ENCODE results near the gene RSKR.

The RSKR gene

GRCh38 chr17:28613931-28614381 lies at the start of gene RSKR:
TSS of gene RSKR (minus strand) at chr17:28614185. CDS start at chr17:28614161, 24 bp downstream.
- peaks cover 29% of the 10 kb centered on the region for H3K36me3 ChIP-seq (replicated peaks; ENCODE audit: insufficient read depth, low read length)
- H3K27ac ChIP-seq (ENCODE audit: low read length), result no peak within 1 kb of the TSS
- TF ChIP-seq EZH2 (optimal IDR thresholded peaks at IDR 0.05; ENCODE audit: low read depth, low read length), result no peak
- no peak for TF ChIP-seq CTCF (IDR thresholded peaks at IDR 0.05; ENCODE audit: low read length)
- no peak for TF ChIP-seq EZH2phosphoT487 (IDR thresholded peaks at IDR 0.05; ENCODE audit: low read length)
- no peak within 1 kb of the TSS for H3K9ac ChIP-seq (ENCODE audit: low read length)
- no peaks in the 10 kb centered on the region for H3K79me2 ChIP-seq (ENCODE audit: low read length)
- H3K9me2 ChIP-seq (replicated peaks; ENCODE audit: insufficient read depth, low read length), result no peaks in the 10 kb centered on the region
- no peaks in the 10 kb centered on the region for H3K4me1 ChIP-seq (ENCODE audit: low read length)
- no peaks in the 10 kb centered on the region; the same call in 1 of the 2 replicates for H3F3A ChIP-seq (ENCODE audit: insufficient read depth, low read length)
- H3K4me3 ChIP-seq (ENCODE audit: low read length), result no peak within 1 kb of the TSS
- H4K20me1 ChIP-seq (ENCODE audit: insufficient read depth, low read length), result no peaks in the 10 kb centered on the region
- no peak within 1 kb of the TSS for H3K4me2 ChIP-seq (ENCODE audit: low read depth, low read length)
- H2AFZ ChIP-seq (ENCODE audit: low read length), result no peak within 1 kb of the TSS
- H3K9me3 ChIP-seq (replicated peaks; ENCODE audit: insufficient read depth, low read length), result no peaks in the 10 kb centered on the region
- no peak for DNase-seq
- H3K27me3 ChIP-seq (replicated peaks; ENCODE audit: insufficient read depth, low read length), result no peaks in the 10 kb centered on the region

- H3K27me3 ChIP-seq (replicated peaks; ENCODE audit: insufficient read depth, low read length), result no peaks in the 10 kb centered on the region
- H3K9ac ChIP-seq (ENCODE audit: low read length), result no peak overlapping the region
These were observed 49.7 kb upstream of the RSKR start for GRCh38 chr17:28663723-28664122.

GRCh38 chr17:28662527-28662829 lies 48.5 kb upstream of the RSKR start:
- peaks cover 81% of the 10 kb centered on the region for H3K79me2 ChIP-seq (ENCODE audit: low read length)
- H3F3A ChIP-seq (ENCODE audit: insufficient read depth, low read length), result peaks cover 4% of the 10 kb centered on the region; the same call in 1 of the 2 replicates
- H3K4me3 ChIP-seq (ENCODE audit: low read length), result peak overlapping the region; percentile 87
- no peaks in the 10 kb centered on the region for H3K9me2 ChIP-seq (replicated peaks; ENCODE audit: insufficient read depth, low read length)
- peak overlapping the region; percentile 76 for H3K4me2 ChIP-seq (ENCODE audit: low read depth, low read length)
- H3K9me3 ChIP-seq (replicated peaks; ENCODE audit: insufficient read depth, low read length), result no peaks in the 10 kb centered on the region
- H3K9ac ChIP-seq (ENCODE audit: low read length), result peak overlapping the region; percentile 96
- H3K4me1 ChIP-seq (ENCODE audit: low read length), result peaks cover 11% of the 10 kb centered on the region
- peak overlapping the region; percentile 97 for H3K27ac ChIP-seq (ENCODE audit: low read length)
- TF ChIP-seq EZH2phosphoT487 (IDR thresholded peaks at IDR 0.05; ENCODE audit: low read length) (no peak), EZH2 (optimal IDR thresholded peaks at IDR 0.05; ENCODE audit: low read depth, low read length) (no peak)
- H2AFZ ChIP-seq (ENCODE audit: low read length), result peak overlapping the region; percentile 94
- no peak for DNase-seq
- H3K36me3 ChIP-seq (replicated peaks; ENCODE audit: insufficient read depth, low read length), result peaks cover 2% of the 10 kb centered on the region; the same call in 1 of the 2 replicates
- H3K27me3 ChIP-seq (replicated peaks; ENCODE audit: insufficient read depth, low read length), result no peaks in the 10 kb centered on the region
- no peaks in the 10 kb centered on the region for H4K20me1 ChIP-seq (ENCODE audit: insufficient read depth, low read length)

More at GRCh38 chr17:28663723-28664122, 49.7 kb upstream of the RSKR start:
- H3K9me2 ChIP-seq (replicated peaks; ENCODE audit: insufficient read depth, low read length), result no peaks in the 10 kb centered on the region
- peaks cover 89% of the 10 kb centered on the region for H3K79me2 ChIP-seq (ENCODE audit: low read length)
- no peaks in the 10 kb centered on the region for H3K9me3 ChIP-seq (replicated peaks; ENCODE audit: insufficient read depth, low read length)
- 0 out of 2 replicates have a peak overlapping the region, but pooled peaks have one; percentile 76 for H3K4me2 ChIP-seq (ENCODE audit: low read depth, low read length)
- H3K36me3 ChIP-seq (replicated peaks; ENCODE audit: insufficient read depth, low read length), result no peaks in the 10 kb centered on the region
- TF ChIP-seq EZH2phosphoT487 (IDR thresholded peaks at IDR 0.05; ENCODE audit: low read length), result no peak
- no peak for TF ChIP-seq EZH2 (optimal IDR thresholded peaks at IDR 0.05; ENCODE audit: low read depth, low read length)
- TF ChIP-seq CTCF (IDR thresholded peaks at IDR 0.05; ENCODE audit: low read length), result no peak
- H2AFZ ChIP-seq (ENCODE audit: low read length), result no peak overlapping the region
- H3K27ac ChIP-seq (ENCODE audit: low read length), result no peak overlapping the region
- peaks cover 4% of the 10 kb centered on the region; the same call in 1 of the 2 replicates for H3F3A ChIP-seq (ENCODE audit: insufficient read depth, low read length)
- no peaks in the 10 kb centered on the region for H4K20me1 ChIP-seq (ENCODE audit: insufficient read depth, low read length)
- no peak for DNase-seq
- peaks cover 11% of the 10 kb centered on the region for H3K4me1 ChIP-seq (ENCODE audit: low read length)
- H3K4me3 ChIP-seq (ENCODE audit: low read length), result no peak overlapping the region
